Keratinocyte (primary cell): ENCODE data around the gene C1RL. TPM values are rescaled to one million over a fixed set of nuclear protein-coding genes. Genes with fewer than 3 reads are reported as not detected.

Experiments
- DNase-seq: peaks from one replicate; pipeline ENCODE4 v3.0.0-alpha.2; 2011; ENCODE audit warnings: low read depth, missing footprints, low spot score
- FAIRE-seq: peaks from 2 replicates; lab custom pipeline; 2011; peaks lifted over from hg19 to GRCh38; lab: Jason Lieb, UNC
- H2AFZ ChIP-seq: 2 replicates; pipeline ENCODE4 v1.6.0; 2012; ENCODE audit warnings: low read length, control low read depth, inconsistent platforms; ENCODE audit not compliant: control insufficient read depth
- H3K27ac ChIP-seq: 2 replicates; pipeline ENCODE4 v1.5.1; 2011; ENCODE audit warnings: low read length; ENCODE audit not compliant: control insufficient read depth, insufficient read depth
- H3K27me3 ChIP-seq: 3 replicates; pipeline ENCODE4 v1.6.0; 2011; ENCODE audit warnings: low read length; ENCODE audit not compliant: control insufficient read depth, insufficient read depth; ENCODE audit errors: extremely low read depth
- H3K36me3 ChIP-seq, 2 experiments: 2 replicates in 1 of 2; 3 replicates in 1 of 2; pipeline ENCODE4 v1.5.1; 2011; ENCODE audit warnings: low read length in 2 of 2, mild to moderate bottlenecking in 1 of 2; ENCODE audit not compliant: control insufficient read depth in 2 of 2, insufficient read depth in 2 of 2; ENCODE audit errors: extremely low read depth in 1 of 2
- H3K4me1 ChIP-seq: 3 replicates; pipeline ENCODE4 v1.5.1; 2011; ENCODE audit warnings: low read length; ENCODE audit not compliant: control insufficient read depth, insufficient read depth; ENCODE audit errors: extremely low read depth
- H3K4me2 ChIP-seq: 3 replicates; pipeline ENCODE4 v1.6.0; 2011; ENCODE audit warnings: low read depth, low read length; ENCODE audit not compliant: control insufficient read depth, insufficient read depth; ENCODE audit errors: extremely low read depth
- H3K4me3 ChIP-seq, 3 experiments: fragments of 200-600 bp in 1 of 3; sonication (generic) in 1 of 3; 2 replicates in 2 of 3; 3 replicates in 1 of 3; pipeline ENCODE4 v1.5.1; 2011 to 2016; ENCODE audit warnings: low read length in 3 of 3, mild to moderate bottlenecking in 3 of 3, control low read depth in 2 of 3, inconsistent platforms in 1 of 3, low read depth in 1 of 3, mixed read lengths in 1 of 3, mixed run types in 1 of 3, moderate library complexity in 1 of 3; ENCODE audit not compliant: control insufficient read depth in 2 of 3, insufficient read depth in 2 of 3; ENCODE audit errors: extremely low read depth in 1 of 3
- H3K79me2 ChIP-seq: 2 replicates; pipeline ENCODE4 v1.6.0; 2012; ENCODE audit warnings: low read length; ENCODE audit not compliant: control insufficient read depth, insufficient read depth
- H3K9ac ChIP-seq: 3 replicates; pipeline ENCODE4 v1.6.0; 2011; ENCODE audit warnings: low read length; ENCODE audit not compliant: control insufficient read depth, insufficient read depth; ENCODE audit errors: extremely low read depth
- H3K9me1 ChIP-seq: 3 replicates; pipeline ENCODE4 v1.6.0; 2011; ENCODE audit warnings: low read length; ENCODE audit not compliant: control insufficient read depth, insufficient read depth; ENCODE audit errors: extremely low read depth
- H3K9me3 ChIP-seq: 2 replicates; pipeline ENCODE4 v1.5.1; 2012; ENCODE audit warnings: low read depth, low read length; ENCODE audit not compliant: control insufficient read depth
- H4K20me1 ChIP-seq: 3 replicates; pipeline ENCODE4 v1.6.0; 2011; ENCODE audit warnings: low read length; ENCODE audit not compliant: control insufficient read depth, insufficient read depth; ENCODE audit errors: extremely low read depth
- EZH2 ChIP-seq: IDR thresholded peaks from one replicate; pipeline ENCODE4 v1.6.1; 2012; ENCODE audit warnings: inconsistent platforms, mild to moderate bottlenecking, low read length, moderate library complexity
- dilution Hi-C: fragments of 300-500 bp; cut with MboI; formaldehyde crosslinking; loops from one replicate; pipeline ENCODE4 v1.7.0; 2020; ENCODE audit warnings: low sequenced_read_pairs; ENCODE audit not compliant: extremely low pct_ligation_motif_present
- polyA plus RNA-seq, 5 experiments: library from polyadenylated mRNA; depleted of rRNA in 3 of 5; stranded (reverse) in 3 of 5; stranded (forward) in 1 of 5; unstranded in 1 of 5; fragments of >200 nt; gene quantifications; 1 replicate in 1 of 5; 2 replicates in 3 of 5; 3 replicates in 1 of 5; pipeline versions ENCODE4 v1.2.1 to v1.2.3, GENCODE V29; 2011 to 2012; ENCODE audit warnings: missing spikeins in 2 of 5, low read depth in 1 of 5, low replicate concordance in 1 of 5
- TF ChIP-seq, protein P1 (sequence below), 3 experiments: IDR thresholded peaks in 1 of 3; conservative IDR thresholded peaks in 1 of 3; optimal IDR thresholded peaks in 1 of 3; 2 replicates in 2 of 3; 3 replicates in 1 of 3; pipeline versions ENCODE3 to v1.5.1; 2011; ENCODE audit warnings: low read length in 3 of 3, mild to moderate bottlenecking in 3 of 3, moderate library complexity in 2 of 3, control low read depth in 1 of 3, inconsistent platforms in 1 of 3; ENCODE audit not compliant: insufficient read depth in 2 of 3; ENCODE audit errors: extremely low read depth in 1 of 3

The C1RL gene
- polyA plus RNA-seq, 1 donor (not counting 4 experiments of a cell fraction or from before 2014, with no cell fraction given), result 9.3 TPM

DNA sequence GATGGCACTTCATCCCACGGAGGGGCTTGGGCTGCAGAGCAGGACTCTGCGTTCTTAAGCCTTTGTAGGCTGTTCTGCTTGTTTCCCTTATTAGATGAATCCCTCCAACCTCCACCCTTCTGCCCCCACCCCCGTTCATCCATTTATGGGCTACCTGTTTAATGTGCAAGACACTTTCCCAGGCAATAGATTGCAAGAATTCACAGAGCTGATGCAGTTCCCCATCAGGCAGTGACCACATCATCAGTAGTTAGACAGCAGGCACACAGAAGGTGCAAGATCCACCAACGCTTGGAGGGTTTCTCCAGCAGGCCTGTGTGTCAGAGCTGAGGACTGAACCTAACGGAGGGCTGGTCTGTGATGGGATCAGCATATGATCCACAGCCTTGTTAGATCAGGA, 15.5 kb downstream of the C1RL start:
- peaks cover 0 to 5% of the 10 kb centered on the region in 2 experiments for H3K36me3 ChIP-seq
- no peaks in the 10 kb centered on the region for H3K9me1 ChIP-seq
- no peaks in the 10 kb centered on the region for H4K20me1 ChIP-seq
- no peak overlapping the region for H3K27ac ChIP-seq
- dilution Hi-C loops, result no loop called here
- H3K79me2 ChIP-seq, result no peaks in the 10 kb centered on the region
- H2AFZ ChIP-seq, result no peak overlapping the region
- H3K4me2 ChIP-seq, result no peak overlapping the region
- peaks cover 6% of the 10 kb centered on the region for H3K4me1 ChIP-seq
- TF ChIP-seq EZH2, result no peak
- TF ChIP-seq, protein P1, sequence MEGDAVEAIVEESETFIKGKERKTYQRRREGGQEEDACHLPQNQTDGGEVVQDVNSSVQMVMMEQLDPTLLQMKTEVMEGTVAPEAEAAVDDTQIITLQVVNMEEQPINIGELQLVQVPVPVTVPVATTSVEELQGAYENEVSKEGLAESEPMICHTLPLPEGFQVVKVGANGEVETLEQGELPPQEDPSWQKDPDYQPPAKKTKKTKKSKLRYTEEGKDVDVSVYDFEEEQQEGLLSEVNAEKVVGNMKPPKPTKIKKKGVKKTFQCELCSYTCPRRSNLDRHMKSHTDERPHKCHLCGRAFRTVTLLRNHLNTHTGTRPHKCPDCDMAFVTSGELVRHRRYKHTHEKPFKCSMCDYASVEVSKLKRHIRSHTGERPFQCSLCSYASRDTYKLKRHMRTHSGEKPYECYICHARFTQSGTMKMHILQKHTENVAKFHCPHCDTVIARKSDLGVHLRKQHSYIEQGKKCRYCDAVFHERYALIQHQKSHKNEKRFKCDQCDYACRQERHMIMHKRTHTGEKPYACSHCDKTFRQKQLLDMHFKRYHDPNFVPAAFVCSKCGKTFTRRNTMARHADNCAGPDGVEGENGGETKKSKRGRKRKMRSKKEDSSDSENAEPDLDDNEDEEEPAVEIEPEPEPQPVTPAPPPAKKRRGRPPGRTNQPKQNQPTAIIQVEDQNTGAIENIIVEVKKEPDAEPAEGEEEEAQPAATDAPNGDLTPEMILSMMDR (optimal IDR thresholded peaks at IDR 0.05 in 1 of 3, IDR thresholded peaks at IDR 0.05 in 1 of 3, conservative IDR thresholded peaks at IDR 0.05 in 1 of 3; ENCODE audit: extremely low read depth in 1 of 3, insufficient read depth in 2 of 3, low read length in 3 of 3), result no peak
- FAIRE-seq, result no peak
- no peaks in the 10 kb centered on the region for H3K27me3 ChIP-seq
- H3K9me3 ChIP-seq, result no peaks in the 10 kb centered on the region
- DNase-seq, result no peak
- no peak overlapping the region for H3K9ac ChIP-seq
- H3K4me3 ChIP-seq, result no peak overlapping the region

DNA sequence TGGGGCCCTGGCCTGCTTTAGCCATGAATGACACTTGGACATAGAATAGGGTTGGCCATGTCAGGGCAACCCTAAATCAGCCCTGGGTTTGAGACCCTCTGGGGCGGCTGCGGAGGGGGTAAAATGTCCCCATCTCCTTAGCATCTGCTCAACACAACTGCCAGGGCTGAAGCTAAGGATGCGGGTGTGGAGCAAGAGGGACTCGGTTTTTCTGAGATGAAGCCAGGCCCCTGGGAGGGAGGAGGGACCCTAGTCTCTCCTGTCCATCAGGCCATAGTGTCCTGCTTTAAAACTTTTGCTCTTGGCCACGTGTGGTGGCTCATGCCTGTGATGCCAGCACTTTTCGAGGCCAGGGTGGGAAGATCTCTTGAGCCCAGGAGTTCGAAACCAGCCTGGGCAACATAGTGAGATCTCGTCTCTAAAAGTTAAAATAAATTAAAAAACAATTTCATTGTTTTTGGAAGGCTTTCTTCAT, 16.0 kb downstream of the C1RL start:
- H3K9ac ChIP-seq, result no peak overlapping the region
- no peak overlapping the region for H3K4me3 ChIP-seq
- no peak for DNase-seq
- dilution Hi-C loops, result no loop called here
- no peaks in the 10 kb centered on the region for H3K27me3 ChIP-seq
- H3K4me2 ChIP-seq, result no peak overlapping the region
- no peak overlapping the region for H2AFZ ChIP-seq
- peaks cover 6% of the 10 kb centered on the region for H3K4me1 ChIP-seq
- H3K36me3 ChIP-seq, result peaks cover 0 to 5% of the 10 kb centered on the region in 2 experiments
- H3K27ac ChIP-seq, result no peak overlapping the region
- H3K9me3 ChIP-seq, result no peaks in the 10 kb centered on the region
- TF ChIP-seq, protein P1 (optimal IDR thresholded peaks at IDR 0.05 in 1 of 3, IDR thresholded peaks at IDR 0.05 in 1 of 3, conservative IDR thresholded peaks at IDR 0.05 in 1 of 3; ENCODE audit: extremely low read depth in 1 of 3, insufficient read depth in 2 of 3, low read length in 3 of 3), result no peak
- TF ChIP-seq EZH2, result no peak
- H3K79me2 ChIP-seq, result no peaks in the 10 kb centered on the region
- H3K9me1 ChIP-seq, result no peaks in the 10 kb centered on the region
- H4K20me1 ChIP-seq, result no peaks in the 10 kb centered on the region
- no peak for FAIRE-seq
